Smooth muscle cell of the brain vasculature (primary cell): Measurements from ENCODE around the gene ABLIM2.

ENCODE experiments used
- DNase-seq: peaks from one replicate; pipeline ENCODE4 v3.0.0-alpha.2; 2012; ENCODE audit warnings: low read depth, low spot score

Gene ABLIM2

DNA sequence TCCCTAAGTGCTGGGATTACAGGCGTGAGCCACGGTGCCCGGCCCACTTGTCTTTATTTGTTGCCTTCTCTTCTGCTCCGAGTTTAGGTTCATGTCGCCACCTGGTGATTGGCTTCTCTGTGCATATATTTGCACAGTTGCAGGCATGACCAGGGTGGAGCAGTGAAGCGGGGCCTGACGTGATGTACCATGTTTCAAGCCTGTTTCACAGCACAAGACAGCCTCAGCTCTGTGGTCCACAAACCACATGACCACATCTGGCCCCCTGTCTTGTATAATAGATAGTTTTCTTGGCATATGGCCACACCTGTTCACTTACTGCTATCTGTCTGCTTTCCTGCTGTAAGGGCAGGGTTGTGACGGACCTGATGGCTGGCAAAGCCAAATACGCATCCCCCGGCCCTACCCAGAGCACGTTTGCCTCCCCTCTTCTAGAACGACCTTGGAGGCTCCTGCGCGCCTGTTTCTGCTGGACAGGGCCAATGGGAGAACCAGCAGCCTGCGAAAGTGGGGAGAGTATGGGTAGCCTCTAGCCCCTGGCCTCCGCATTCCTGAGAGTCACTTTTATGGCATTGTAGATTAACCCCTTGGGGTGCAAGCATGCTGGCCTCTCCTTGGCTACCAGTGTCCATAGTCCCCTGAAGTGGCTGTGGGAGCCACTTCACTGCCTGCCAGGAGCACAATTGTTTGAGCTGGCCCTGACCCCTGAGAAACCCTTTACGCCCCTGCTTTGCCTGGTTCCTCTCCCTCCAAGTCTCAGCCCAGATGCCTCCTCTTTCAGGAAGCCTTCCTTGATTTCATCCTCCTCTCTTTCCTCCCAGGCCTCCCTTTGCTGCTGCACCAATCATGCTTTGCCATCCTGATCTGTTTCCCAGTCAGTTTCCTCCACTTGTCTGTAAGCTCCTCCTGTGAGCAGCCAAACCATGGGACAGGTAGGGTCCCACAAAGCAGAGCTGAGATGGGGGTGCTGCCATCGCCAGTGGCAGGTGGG is 34.4 kb upstream of the ABLIM2 start:
- DNase-seq = no peak

DNA sequence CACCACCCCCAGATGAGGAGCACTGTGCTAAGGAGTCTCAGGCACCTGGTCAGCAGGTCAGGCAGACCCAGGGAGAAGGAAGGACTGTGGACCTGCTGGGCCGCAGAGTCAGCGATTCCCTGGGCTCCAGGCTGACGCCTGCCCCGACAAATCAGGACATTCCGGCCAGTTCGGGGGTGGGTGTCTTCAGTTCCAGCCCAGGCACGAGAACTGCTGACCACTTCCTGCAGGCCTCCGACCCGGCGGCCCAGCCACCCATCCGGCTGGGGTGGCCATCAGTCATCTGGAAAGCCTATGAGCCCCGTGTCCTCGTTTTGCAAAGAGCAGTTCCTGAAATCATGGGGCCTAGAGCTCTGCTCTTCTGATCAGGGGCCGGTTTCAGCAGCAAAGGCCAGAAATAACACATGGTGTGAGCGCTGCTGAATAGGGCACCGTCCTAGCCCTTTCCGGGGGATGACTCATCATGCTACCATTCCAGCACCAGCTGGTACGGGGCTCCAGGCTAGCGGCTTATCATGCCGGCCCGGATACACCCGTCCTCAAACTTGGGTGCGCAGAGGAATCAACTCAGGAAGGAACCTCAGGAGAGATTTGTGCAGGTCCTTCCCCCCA is 32.6 kb upstream of the ABLIM2 start:
- no peak for DNase-seq

DNA sequence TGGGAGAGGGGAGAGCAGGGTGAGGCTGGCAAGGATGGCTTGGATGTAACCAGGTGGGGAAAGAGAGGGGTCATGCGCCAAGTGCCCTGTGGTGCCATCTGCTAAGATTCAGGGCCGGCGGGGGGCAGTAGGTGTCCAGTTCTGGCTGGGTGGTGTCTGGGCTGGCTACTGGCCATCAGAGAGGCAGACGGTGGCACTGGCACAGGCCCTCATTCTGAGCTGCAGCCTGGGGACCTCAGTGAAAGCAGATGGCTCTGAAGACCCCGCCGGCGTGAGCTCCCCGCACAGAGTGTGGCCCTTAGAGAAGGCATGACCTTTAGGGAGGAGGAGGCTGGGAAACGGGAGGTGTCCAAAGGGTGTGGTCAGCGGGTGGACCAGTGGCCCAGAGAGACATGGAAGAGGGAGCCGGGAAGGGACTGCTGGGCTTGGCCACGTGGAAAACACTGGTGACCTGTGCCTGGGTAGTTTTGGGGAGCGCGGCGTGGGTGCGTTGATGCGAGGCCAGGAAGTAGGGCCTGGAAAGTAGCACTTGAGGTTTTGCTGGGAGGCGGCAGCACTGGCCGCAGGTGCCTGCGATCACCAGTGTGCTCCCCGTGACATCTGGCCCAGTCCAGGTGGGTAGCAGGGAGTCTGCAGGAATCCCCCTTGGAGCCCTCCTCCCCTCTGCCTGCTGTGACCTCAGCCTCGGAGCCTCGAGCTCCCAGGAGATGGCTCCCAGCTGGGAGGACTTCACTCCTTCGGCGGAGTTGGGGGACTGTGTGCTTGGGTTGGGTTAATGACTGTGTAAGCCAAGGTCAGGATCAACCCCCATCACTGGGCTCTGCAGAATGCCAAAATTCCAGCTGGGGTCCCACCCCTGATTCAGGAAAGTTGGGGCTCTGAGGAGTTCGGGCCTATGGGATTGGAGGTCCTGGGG is 31.2 kb upstream of the ABLIM2 start:
- no peak for DNase-seq

DNA sequence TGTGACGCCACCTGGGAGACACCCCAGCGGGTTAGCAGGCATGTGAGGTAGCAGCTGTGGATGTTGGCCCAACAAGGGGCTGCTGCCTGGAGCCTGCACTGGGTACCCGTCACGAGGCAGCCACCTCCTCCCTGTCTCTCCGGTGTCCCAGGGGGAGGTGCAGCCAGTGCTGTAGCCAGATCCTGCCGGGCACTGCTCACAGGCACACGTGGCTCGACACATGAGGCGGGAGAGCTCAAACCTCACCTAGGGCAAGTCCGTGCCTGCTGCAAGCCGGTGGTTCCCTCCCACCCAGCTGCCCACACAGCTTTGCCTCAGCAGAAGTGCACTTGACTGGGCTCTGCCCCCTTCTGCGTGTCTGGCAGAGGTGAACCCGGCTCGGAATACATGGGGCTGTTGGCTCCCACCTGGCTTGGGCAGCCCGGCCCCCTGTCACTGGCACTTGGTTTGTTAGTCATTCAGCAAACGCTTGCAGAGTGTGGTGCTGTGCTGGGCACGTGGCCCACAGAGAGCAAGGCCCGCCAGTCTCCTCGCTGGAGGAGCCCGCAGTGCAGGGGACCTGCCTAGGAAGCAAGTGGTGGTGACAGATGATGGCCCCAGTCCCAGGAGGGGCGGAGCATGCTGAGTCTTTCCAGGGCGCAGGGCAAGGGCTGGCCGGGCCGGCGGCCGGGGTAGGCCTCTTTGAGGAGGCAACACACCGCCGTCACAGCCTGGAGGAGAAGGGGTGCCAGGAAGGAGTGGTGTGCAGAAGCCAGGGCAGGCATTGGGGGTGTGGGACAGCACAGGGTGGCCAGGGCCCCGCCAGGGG is 30.3 kb upstream of the ABLIM2 start:
- no peak for DNase-seq

DNA sequence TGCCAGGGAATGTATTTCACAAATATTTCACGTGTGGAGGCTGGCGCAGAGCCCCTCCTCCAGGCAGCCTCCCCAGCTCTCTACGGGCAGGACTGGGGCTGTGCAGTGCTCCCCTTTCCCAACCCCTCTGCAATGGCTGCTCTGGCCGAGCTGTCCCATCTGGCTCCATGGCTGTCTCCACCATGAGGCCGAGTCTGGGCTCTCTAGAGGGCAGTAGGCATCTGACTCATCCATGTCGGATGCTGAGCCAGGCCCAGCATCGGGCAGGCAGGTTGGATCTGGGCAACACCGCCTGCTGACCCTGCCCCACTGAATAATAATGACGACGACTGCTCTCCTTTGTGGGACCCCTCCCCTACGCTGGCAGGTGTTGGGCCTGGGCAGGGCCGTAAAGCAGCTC is 29.5 kb upstream of the ABLIM2 start:
- DNase-seq = no peak

DNA sequence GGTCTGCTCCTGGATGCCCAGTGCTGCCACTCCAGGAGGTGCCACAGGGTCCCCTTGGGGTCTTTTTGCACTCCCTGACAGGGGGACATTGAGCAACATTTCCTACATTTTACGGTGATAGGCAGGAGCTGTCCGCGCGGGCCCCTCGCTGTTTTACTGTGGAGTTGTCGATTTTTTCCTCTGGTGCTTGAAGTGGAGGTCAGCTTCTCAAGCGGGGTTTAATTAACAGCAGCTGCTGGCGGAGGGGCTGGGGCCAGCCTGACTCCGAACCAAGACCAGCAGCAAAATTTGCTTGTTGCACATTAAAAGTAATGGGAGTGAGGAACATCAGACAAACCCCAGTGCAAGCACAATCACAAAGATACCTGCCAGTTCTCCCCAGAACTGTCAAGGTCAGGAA is 27.3 kb upstream of the ABLIM2 start:
- DNase-seq = peak; percentile 26

DNA sequence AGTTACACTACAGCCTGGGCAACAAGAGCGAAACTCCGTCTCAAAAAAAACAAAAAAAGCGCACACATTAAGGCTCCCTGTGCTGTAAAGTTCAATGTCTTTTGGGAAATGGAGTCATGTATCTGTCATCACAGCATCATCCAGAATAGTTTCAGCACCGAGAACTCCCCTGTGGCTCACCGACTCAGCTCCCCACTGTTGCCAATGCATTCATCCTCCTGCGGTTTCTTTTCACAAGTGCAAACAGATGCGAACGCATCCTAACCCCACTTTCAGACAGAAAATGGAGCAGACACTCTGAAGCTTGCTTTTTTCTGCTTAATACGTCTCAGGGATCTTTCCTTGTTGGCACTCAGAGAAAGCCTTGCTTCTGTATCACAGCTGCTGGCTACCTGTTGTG is 26.7 kb upstream of the ABLIM2 start:
- peak; percentile 82 for DNase-seq

DNA sequence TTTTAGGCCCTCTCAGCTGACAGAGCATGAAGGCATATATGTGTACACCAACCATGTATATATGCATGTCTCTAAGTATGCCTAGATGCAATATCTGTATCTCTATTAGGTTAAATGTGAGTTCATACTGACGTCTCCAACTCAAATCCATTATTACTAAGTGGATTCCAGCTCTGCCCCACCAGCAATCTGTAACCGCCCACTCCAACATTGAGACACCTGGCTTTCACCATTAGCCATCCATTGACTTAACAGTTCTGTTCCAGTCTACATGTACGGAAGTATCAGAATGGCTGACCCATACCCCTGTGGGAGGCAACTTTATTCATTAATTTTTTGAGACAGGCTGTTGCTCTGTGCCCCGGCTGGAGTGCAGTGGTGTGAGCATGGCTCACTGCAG is 25.4 kb upstream of the ABLIM2 start:
- no peak for DNase-seq

DNA sequence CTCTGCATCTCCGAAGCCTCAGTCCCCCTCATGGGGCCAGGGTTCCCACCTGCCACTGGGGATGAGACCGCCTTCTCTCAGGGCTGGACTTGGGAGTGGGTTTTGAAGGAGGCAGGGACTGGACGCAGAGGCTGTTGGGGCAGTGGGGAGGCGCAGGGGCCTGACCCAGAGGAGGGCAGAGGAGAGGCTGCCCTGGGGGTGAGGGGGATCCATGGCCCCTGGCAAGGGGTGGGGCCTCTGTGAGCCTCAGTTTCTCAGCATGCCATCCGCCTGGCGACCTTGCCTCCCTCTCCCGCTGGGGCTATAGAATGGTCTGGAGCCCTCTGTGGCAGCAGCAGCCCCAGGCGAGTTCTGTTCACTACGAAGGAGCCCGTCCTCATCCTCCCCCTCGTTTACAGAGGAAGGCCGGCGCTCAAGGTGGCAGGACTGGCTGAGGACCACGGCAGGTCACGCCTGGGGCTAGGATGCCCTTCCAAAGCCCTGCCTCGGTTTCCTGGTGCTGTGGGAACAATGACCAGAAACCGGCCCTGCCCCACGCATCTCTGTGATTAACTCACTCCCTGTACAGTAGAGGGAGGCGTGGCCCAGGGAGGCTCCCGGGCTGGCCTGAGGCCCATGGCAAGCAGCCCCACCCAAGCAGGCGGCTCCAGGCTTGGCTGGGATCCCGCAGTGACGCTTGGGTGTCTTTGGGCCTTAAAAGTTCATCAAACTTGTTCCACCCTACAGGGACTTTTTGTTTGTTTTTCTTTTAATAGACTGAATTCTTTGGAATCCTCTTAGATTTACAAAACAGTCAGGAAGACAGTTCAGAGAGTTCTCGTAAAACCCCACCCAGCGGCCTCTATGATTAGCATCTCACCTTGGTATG is 24.5 kb upstream of the ABLIM2 start:
- DNase-seq = peak; percentile 20

DNA sequence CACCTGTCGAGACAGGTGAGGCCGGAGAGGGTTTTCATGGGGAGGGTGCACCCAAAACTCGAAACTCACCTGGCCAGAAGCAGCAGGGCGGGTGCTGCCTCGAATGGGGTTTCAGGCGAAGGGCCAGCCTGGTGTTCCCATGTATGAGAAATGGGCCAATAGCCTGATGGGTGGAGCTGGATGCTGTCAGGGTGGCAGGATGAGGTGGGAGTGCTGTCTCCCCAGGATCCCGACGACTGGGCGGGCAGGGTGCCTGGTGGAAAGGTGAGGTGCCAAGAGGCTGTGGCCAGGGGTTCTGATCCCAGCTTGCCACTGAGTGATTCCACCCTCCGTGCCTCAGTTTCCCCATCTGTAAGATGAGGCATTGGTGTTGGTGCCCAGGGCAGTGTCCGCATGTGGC is 23.7 kb upstream of the ABLIM2 start:
- DNase-seq = no peak

DNA sequence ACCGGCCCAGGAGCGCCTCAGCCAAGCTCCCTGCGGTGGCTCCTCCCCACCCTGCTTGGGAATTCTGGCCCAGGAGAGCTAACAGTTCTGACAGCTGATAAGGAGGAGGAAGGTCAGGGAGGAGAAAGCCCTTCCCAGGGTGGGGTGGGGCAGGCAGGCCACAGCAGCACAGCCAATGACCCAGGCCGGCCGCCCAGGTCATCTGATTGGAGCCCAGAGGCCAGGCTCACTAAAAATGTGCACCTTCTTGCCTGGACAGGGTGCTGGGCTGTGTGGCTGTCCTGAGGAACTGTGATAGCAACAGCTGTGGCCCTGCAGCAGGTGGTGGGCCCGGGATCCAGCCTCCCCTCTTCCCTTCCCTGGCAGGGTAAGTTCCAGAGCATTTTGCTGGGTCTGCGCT is 23.2 kb upstream of the ABLIM2 start:
- DNase-seq = no peak

DNA sequence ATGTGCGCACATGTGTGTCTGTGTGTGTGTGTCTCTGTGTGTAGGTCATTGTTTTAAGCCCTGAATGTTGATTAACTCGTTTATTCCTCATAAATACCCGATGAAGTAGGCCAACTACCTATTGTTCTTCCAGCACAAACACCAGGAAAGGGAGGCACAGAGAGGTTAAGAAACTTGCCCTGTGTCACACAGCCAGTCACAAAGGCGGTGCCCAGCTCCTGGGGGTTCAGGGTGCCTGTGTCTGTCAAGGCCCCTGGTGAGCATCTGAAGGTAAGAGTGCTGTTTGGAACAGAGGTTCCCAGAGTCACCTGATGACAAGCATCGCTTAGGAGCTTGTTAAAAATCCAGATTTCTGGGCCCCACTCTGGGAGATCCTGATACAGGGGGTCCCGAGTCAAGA is 22.5 kb upstream of the ABLIM2 start:
- no peak for DNase-seq

DNA sequence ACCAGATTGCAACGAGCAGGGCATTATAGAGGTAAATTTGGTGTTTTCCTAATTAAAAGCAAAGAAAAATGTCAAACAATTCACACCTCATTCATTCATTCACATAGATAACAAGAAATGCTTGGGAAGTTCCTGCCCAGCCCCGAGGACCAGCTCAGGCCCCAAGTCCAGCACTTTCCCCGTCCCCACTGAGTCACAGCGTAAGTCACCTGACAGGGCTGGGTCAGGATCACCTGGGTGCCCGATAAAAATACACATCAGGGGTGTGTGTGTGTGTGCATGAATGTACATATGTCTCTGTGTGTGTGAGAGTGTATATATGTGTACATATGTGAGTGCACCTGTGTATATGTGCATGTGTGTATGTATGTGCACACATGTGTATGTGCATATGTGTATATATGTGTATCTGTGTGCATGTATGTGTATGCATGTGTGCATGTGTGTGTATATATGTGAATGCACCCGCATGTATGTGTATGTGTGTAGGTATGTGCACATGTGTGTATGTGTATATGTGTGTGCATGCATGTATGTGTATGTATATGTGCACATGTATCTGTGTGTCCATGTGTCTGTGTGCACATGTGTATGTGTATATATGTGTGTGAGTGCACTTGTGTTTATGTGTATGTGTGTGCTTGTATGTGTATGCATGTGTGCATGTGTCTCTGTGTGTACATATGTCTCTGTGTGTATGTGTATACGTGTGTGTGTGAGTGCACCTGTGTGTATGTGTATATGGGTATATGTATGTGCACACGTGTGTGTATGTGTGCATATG is 21.9 kb upstream of the ABLIM2 start:
- DNase-seq = no peak

DNA sequence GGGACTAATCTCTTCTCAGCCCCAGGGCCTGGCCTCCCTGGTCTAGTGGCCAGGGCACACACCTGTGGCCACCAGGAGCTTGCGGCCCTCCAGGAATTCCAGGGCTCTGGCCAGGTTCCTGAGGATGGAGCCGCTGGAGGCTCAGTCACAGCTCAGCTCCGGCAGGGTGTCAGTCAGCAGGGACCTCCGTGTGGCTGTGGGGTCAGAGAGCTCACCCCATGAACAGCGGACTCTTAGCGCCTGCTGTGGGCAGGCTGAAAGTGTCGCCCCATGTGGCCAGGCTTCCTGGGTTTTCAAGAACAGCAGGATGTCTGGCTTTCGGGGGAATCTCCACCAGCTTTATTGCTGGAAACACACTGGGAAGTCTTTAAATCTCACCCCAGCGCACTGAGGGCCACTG is 21.2 kb upstream of the ABLIM2 start:
- DNase-seq = no peak

DNA sequence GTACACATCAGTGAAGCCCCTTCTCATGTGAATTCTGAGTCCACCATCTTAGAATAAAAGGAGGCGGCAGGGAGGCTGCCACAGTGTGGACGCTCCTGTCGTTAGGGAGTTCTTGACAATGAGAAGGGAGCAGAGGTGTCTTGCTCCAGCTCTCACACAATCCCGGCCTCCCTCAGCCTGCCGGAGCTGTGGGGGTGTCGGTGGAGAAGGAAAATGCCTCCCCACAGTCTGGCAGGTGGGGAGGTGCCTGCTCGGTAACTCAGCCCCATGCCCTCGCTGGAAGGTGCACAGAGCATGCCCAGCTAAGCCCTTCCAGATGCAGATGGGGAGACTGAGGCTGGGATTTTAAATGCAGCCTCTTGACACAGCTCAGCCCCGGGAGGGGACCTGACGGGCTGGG is 20.5 kb upstream of the ABLIM2 start:
- DNase-seq = no peak

DNA sequence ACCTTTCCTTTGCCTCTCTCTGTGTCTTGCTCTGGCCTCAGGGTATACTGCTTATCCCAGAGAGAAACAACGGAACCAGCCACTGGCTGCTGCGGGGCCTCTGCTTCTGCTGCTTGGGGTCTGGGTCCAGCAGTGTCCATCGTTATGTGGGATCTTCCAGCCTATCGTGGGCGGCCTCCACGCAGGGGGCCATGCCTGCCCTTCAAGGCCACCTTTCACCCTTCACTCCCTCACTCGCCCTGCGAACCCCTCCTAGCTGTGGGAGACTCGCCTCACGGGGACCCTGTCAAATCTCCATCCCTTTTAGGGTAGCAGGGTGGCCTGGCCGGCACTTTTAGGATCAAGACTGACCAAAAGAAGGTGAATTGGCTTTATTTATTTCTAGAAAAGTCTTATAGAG is 19.3 kb upstream of the ABLIM2 start:
- DNase-seq = no peak

DNA sequence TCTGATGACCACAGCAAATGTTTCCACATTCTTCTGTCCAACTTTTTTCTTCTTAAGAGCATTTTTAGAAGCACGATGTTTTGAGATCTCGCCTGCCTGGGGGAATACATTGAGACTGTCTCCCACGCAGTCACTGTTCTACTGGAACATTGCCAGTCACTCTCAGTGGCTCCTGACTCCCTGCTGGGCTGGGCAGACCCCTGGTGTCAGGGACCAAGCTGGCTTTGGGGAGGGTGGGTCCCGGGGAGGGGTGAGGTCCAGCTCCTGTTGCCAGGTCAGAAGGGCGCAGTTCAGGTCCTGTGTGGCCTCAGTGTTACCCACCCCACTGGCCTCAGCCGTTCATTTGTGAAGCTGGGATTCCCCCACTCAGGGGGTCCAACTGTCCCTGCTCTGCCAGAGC is 18.9 kb upstream of the ABLIM2 start:
- DNase-seq = no peak

DNA sequence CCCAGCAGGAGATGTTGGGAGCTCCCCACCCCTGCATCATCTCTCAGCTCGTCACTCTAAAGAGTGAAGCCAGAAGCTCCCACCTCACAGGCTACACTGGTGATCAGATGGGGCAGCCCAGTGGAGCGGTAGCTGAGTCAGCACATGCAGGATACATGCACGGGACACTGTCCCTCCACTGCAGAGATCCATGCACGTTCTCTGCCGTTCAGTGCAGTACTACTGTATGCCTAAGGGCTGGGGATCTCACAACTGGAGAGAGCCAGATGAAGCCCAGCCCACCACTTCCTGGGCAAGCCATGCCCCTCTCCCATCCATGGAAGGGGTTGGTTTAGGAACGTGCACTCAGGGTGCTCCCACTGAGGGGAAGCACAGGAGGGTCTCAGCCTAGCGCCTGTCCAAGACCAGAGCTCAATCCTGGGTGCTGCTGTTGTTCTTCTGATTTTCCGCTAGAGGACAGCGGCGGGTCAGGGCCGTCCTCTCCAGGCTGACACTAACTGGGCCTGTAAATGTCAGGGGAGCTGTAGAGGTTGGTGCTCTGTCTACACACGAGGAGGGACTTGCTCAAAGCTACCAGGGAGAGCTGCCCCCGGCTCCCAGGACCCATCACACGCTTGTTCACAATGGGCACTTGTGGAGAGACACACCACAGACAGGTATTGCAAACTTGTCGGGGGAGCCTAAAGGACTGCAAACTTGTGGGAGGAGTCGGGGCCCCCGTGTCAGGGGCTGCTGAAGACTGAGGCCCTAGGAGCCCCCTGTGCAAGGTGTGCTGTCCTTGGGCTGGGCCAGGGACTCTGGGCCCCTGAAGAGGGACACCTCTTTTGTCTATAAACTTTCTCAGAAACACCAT is 18.2 kb upstream of the ABLIM2 start:
- DNase-seq = no peak

DNA sequence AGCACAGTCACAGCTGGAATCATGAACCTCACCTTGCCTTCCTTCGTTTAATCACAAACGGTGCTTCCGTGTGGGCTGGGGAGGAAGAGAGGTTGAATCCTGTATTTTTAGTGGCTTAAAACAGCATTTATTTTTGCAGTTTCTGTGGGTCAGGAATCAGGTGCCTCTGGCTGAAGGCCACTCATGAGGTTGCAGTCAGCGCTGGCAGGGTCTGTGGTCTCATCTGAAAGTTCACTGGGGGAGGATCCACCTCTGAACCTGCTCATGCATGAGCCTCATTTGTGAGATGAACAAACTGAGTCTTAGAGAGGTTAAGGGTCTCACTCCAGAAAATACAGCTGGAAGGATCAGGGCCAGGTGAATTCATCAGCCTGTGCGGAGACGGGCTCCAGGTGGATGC is 17.1 kb upstream of the ABLIM2 start:
- no peak for DNase-seq
